PC-3 (cell line): ENCODE data around the gene FUT8. TPM values are rescaled to one million over a fixed set of nuclear protein-coding genes. Genes with fewer than 3 reads are reported as not detected.
A peak's percentile ranks its signal among the peaks of the same experiment; 100 is the strongest.

Experiments used
- ATAC-seq: fragments of 200-7000 bp; cut with Tn5 transposase; 2 replicates; pipeline ENCODE4 v1.9.1; 2020; ENCODE audit warnings: mild to moderate bottlenecking, moderate library complexity
- BruUV-seq: library from RNA; stranded (reverse); fragments of 400-500 nt; replicated peaks from 2 replicates; lab custom pipeline; 2021; lab: Mats Ljungman, UMichigan
- CTCF ChIA-PET: fragments of 300-600 bp; sonication (Branson Sonifier 250); formaldehyde crosslinking; loops from one replicate; lab custom pipeline; 2022; ENCODE audit warnings: antibody characterized with exemption; lab: Charles Lee
- POLR2A ChIA-PET: fragments of 300-600 bp; sonication (Branson Sonifier 250); formaldehyde crosslinking; loops from one replicate; lab custom pipeline; 2022; ENCODE audit warnings: antibody characterized with exemption; ENCODE audit not compliant: unreplicated experiment; lab: Charles Lee
- DNase-seq: peaks from one replicate; pipeline ENCODE4 v3.0.0-alpha.2; 2015
- H2AFZ ChIP-seq: fragments of 300-600 bp; sonication (generic); 2 replicates; pipeline ENCODE4 v1.6.0; 2016; ENCODE audit warnings: antibody characterized with exemption, low read length
- H3F3A ChIP-seq: fragments of 300-600 bp; sonication (generic); one replicate; pipeline ENCODE4 v1.6.0; 2017; ENCODE audit warnings: antibody characterized with exemption, low read length, control low read depth, mild to moderate bottlenecking; ENCODE audit not compliant: unreplicated experiment
- H3K27ac ChIP-seq: fragments of 300-600 bp; sonication (generic); 2 replicates; pipeline ENCODE4 v1.5.1; 2016; ENCODE audit warnings: mild to moderate bottlenecking, low read length
- H3K27me3 ChIP-seq: fragments of 300-600 bp; sonication (generic); 2 replicates; pipeline ENCODE4 v1.6.1; 2016; ENCODE audit warnings: low read length, mixed read lengths
- H3K36me3 ChIP-seq: fragments of 300-600 bp; sonication (generic); 2 replicates; pipeline ENCODE4 v1.6.1; 2016; ENCODE audit warnings: low read depth, mixed run types, low read length, mixed read lengths
- H3K4me1 ChIP-seq: fragments of 300-600 bp; sonication (generic); 2 replicates; pipeline ENCODE4 v1.5.1; 2016; ENCODE audit warnings: low read length; ENCODE audit not compliant: insufficient read depth
- H3K4me2 ChIP-seq: fragments of 300-600 bp; sonication (generic); 2 replicates; pipeline ENCODE4 v1.6.0; 2016; ENCODE audit warnings: low read length
- H3K4me3 ChIP-seq: fragments of 300-600 bp; sonication (generic); 2 replicates; pipeline ENCODE4 v1.5.1; 2016; ENCODE audit warnings: mild to moderate bottlenecking, low read length, mixed read lengths
- H3K79me2 ChIP-seq: fragments of 300-600 bp; sonication (generic); 2 replicates; pipeline ENCODE4 v1.6.1; 2017; ENCODE audit warnings: low read length, mixed read lengths
- H3K9ac ChIP-seq: fragments of 300-600 bp; sonication (generic); 2 replicates; pipeline ENCODE4 v1.6.0; 2016; ENCODE audit warnings: mild to moderate bottlenecking, low read length
- H3K9me2 ChIP-seq: fragments of 300-600 bp; sonication (generic); replicated peaks from 2 replicates; pipeline ENCODE4 v1.6.1; 2016; ENCODE audit warnings: mixed run types, low read length, mixed read lengths
- H3K9me3 ChIP-seq: fragments of 300-600 bp; sonication (generic); 2 replicates; pipeline ENCODE4 v1.6.1; 2016; ENCODE audit warnings: low read length, mixed read lengths
- H4K20me1 ChIP-seq: fragments of 300-600 bp; sonication (generic); 2 replicates; pipeline ENCODE4 v1.6.1; 2016; ENCODE audit warnings: low read length, mixed read lengths
- CTCF ChIP-seq: fragments of 300-600 bp; sonication (generic); conservative IDR thresholded peaks from 2 replicates; pipeline ENCODE4 v1.5.1; 2017; ENCODE audit warnings: antibody characterized with exemption, low read depth, mild to moderate bottlenecking, low read length
- EZH2 ChIP-seq: fragments of 300-600 bp; sonication (generic); IDR thresholded peaks from one replicate; pipeline ENCODE4 v1.6.1; 2017; ENCODE audit warnings: antibody characterized with exemption, mild to moderate bottlenecking, low read length; ENCODE audit not compliant: unreplicated experiment
- EZH2phosphoT487 ChIP-seq: fragments of 300-600 bp; sonication (generic); IDR thresholded peaks from 2 replicates; pipeline ENCODE4 v1.6.1; 2018; ENCODE audit warnings: mild to moderate bottlenecking, antibody characterized with exemption, low read length, borderline replicate concordance
- intact Hi-C: fragments of 100-400 bp; cut with micrococcal nuclease; formaldehyde crosslinking; loops from 2 replicates; pipeline ENCODE4 v1.9.0; 2023
- total RNA-seq: library from RNA; depleted of rRNA; stranded (reverse); fragments of >200 nt; gene quantifications from 2 replicates; pipeline ENCODE4 v1.2.3, GENCODE V29; 2014

FUT8 gene
- total RNA-seq, 1 experiment from 2014 or later = 132 TPM

GRCh38 chr14:65750906-65751305, 338.4 kb downstream of the FUT8 start:
- no peak for DNase-seq
- no peak overlapping the region for H3K4me3 ChIP-seq
- H3F3A ChIP-seq = no peaks in the 10 kb centered on the region
- H3K4me2 ChIP-seq = no peak overlapping the region
- H3K27me3 ChIP-seq = no peaks in the 10 kb centered on the region
- no peaks in the 10 kb centered on the region for H3K36me3 ChIP-seq
- H3K79me2 ChIP-seq = no peaks in the 10 kb centered on the region
- TF ChIP-seq CTCF (no peak), EZH2phosphoT487 (no peak), EZH2 (no peak)
- no peaks in the 10 kb centered on the region for H3K9me3 ChIP-seq
- ChIA-PET CTCF (no interaction called here), POLR2A (no interaction called here)
- ATAC-seq = peak; percentile 7; the same call in 1 of the 2 replicates
- H2AFZ ChIP-seq = no peak overlapping the region
- H3K27ac ChIP-seq = no peak overlapping the region
- no peaks in the 10 kb centered on the region for H4K20me1 ChIP-seq
- no peak overlapping the region for H3K9ac ChIP-seq
- no TSS peak for BruUV-seq
- no peaks in the 10 kb centered on the region for H3K4me1 ChIP-seq
- intact Hi-C loops = loop anchor here (5.0 kb wide), 1 partner anchor 71 kb away; no protein-coding TSS in a partner anchor
- H3K9me2 ChIP-seq = no peaks in the 10 kb centered on the region

GRCh38 chr14:65751510-65751909, 339.0 kb downstream of the FUT8 start:
- Histone ChIP-seq H3K9me2 (no peaks in the 10 kb centered on the region), H3K9ac (no peak overlapping the region), H4K20me1 (no peaks in the 10 kb centered on the region), H2AFZ (no peak overlapping the region), H3K79me2 (no peaks in the 10 kb centered on the region), H3K27ac (no peak overlapping the region), H3K4me1 (no peaks in the 10 kb centered on the region), H3K4me3 (no peak overlapping the region), H3K36me3 (no peaks in the 10 kb centered on the region), H3F3A (no peaks in the 10 kb centered on the region), H3K27me3 (no peaks in the 10 kb centered on the region), H3K4me2 (no peak overlapping the region), H3K9me3 (no peaks in the 10 kb centered on the region)
- intact Hi-C loops = loop anchor here (5.0 kb wide), 1 partner anchor 71 kb away; no protein-coding TSS in a partner anchor
- ChIA-PET CTCF (no interaction called here), POLR2A (interaction anchor here (0.7 kb wide), 1 partner anchor 549 kb away, joined by 5 read pairs; no protein-coding TSS in a partner anchor)
- no TSS peak for BruUV-seq
- DNase-seq (no peak), ATAC-seq (no peak)
- no peak for TF ChIP-seq EZH2phosphoT487
- no peak for TF ChIP-seq CTCF
- no peak for TF ChIP-seq EZH2

- Histone ChIP-seq H3K36me3 (no peaks in the 10 kb centered on the region), H3K9me2 (no peaks in the 10 kb centered on the region), H2AFZ (no peak overlapping the region), H3F3A (no peaks in the 10 kb centered on the region), H3K4me1 (no peaks in the 10 kb centered on the region), H3K4me3 (no peak overlapping the region), H3K79me2 (no peaks in the 10 kb centered on the region), H4K20me1 (no peaks in the 10 kb centered on the region), H3K27me3 (no peaks in the 10 kb centered on the region), H3K27ac (no peak overlapping the region), H3K9me3 (no peaks in the 10 kb centered on the region), H3K4me2 (no peak overlapping the region), H3K9ac (no peak overlapping the region)
- DNase-seq (no peak), ATAC-seq (no peak)
- no peak for TF ChIP-seq CTCF
- TF ChIP-seq EZH2phosphoT487 = no peak
- intact Hi-C loops = loop anchor here (5.0 kb wide), 1 partner anchor 69 kb away; no protein-coding TSS in a partner anchor
- ChIA-PET POLR2A (no interaction called here), CTCF (interaction anchor here (1.1 kb wide), 1 partner anchor 71 kb away, joined by 7 read pairs; no protein-coding TSS in a partner anchor)
- no TSS peak for BruUV-seq
These were observed 340.5 kb downstream of the FUT8 start for GRCh38 chr14:65753061-65753460.
